Measurements from ENCODE around the gene ING5.
A peak's percentile ranks its signal among the peaks of the same experiment; 100 is the strongest.
"Not testable (repeated sequence)": the region's sequence is repeated elsewhere in the genome, so short reads cannot be mapped to it uniquely, and the experiment has no call there.

Gene ING5

GRCh38 chr2:241701399-241702154, at the start of gene ING5:
Gene ING5, plus strand, starts transcription at chr2:241702039. Its CDS starts 27 bp downstream, at chr2:241702066.
- DNase-seq (ENCODE audit: low read depth): peak; percentile 98

DNA sequence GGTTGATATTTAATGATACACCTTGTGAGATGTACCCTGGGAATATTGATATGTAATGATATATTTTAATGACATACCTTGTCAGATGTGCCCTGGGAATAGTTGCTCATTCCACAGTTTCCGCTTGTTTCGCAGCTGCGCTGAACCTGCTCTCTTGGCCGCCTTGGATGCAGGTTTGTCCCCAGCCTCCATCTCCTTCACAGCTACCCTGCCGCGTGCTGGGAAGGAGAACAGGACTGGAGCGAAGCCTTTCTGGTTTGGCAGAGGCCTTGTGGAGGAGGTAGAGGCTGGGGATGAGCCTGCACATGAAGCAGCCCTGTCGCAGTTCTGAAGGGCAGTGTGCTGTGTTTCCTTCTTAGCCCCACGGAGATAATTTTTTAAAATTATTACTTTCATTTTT, 49.7 kb upstream of the ING5 start:
- no peak for DNase-seq (ENCODE audit: low read depth)

DNA sequence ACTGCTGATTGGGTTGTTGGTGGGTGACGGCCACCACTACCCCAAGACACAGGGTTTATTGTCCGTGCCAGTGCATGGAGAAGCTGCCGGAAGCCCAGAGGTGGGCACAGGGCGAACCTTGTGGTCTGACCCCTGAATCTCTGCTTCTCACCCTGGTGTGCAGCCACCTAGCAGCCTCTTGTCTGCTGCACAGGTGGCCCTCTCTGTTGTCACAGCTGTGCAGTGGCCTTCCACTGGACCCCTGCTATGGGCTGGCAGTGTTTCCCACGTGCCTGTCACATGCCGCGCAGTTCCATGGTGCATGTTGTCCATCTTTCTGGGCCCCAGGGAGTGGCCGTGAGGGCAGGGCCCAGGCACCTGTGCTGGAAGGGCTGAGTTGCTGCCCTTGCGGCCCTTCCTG, 49.1 kb upstream of the ING5 start:
- no peak for DNase-seq (ENCODE audit: low read depth)

GRCh38 chr2:241653210-241653750, 48.6 kb upstream of the ING5 start:
- no peak for DNase-seq (ENCODE audit: low read depth)

DNA sequence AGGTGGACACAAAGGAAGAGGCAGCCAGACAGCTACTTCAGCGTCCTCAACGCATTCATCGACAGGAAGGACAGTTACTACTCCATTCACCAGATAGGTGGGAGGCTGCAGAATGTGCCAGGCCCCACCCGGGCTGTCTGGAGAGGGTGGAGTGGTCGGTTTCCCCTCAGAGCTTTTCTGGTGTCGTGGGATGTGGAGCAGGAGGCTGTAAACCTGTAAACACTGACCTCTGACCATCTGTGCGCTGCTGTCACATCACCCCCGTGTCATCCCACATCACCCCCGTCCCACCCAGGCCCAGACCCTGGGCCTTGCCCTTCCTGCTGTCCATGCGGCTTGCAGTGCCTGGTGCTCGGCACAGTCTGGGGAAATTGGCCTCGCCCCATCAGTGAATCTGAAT, 47.3 kb upstream of the ING5 start:
- DNase-seq (ENCODE audit: low read depth): no peak

DNA sequence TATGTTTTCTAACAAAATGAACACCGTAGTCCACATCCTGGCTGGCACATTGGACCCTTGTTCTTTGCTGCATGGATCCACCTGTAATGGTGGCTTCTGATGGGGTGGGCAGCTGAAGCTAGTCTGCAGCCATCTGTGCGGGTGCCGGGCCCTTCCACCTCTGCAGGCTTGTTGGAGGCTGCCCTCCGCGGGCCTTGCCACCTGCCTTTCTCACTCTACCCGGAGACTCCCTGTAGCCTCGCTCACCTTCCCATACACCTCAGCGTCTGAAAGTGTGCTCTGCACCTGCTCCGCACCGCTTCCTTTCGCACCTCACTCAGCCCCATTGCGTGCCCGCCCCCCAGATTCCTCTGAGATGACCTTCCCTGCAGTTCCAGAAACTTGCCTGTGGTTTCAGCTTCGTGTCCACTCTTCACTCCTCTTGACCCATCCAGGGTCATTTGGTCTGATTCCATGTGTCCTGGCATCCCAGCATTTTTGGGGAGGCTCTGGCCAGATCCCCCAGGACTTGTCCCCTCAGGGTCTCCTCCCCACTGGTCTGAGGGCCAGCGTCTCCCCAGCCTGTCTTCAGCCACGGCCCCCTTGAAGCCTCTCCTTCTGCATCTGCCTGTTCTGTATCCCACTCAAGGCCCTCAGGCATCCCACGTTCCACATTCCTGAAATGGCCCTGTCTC, 46.2 kb upstream of the ING5 start:
- DNase-seq (ENCODE audit: low read depth): no peak

- DNase-seq (ENCODE audit: low read depth): no peak
Measured at GRCh38 chr2:241656190-241656741, 45.6 kb upstream of the ING5 start.

GRCh38 chr2:241657786-241658254, 44.0 kb upstream of the ING5 start:
- DNase-seq (ENCODE audit: low read depth): no peak

DNA sequence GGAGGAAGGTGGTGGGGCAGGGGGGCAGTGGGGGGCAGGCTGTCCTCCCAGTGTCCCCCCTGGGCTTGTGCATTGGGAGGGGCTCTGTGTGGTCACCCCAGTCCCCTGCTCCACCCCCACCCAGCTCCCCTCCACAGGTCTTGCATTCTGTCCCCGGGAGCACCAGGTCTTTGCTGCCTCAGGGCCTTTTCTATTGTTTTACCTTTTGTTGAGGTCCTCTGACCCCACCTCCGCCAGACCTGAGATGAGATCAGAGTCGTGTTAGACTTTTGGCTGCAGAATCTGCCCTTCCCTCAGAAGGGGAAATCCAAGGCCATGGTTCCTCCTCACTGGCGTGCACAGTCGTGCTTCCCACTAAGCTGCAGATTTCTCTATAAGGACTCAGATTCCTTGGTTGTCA, 43.5 kb upstream of the ING5 start:
- no peak for DNase-seq (ENCODE audit: low read depth)

DNA sequence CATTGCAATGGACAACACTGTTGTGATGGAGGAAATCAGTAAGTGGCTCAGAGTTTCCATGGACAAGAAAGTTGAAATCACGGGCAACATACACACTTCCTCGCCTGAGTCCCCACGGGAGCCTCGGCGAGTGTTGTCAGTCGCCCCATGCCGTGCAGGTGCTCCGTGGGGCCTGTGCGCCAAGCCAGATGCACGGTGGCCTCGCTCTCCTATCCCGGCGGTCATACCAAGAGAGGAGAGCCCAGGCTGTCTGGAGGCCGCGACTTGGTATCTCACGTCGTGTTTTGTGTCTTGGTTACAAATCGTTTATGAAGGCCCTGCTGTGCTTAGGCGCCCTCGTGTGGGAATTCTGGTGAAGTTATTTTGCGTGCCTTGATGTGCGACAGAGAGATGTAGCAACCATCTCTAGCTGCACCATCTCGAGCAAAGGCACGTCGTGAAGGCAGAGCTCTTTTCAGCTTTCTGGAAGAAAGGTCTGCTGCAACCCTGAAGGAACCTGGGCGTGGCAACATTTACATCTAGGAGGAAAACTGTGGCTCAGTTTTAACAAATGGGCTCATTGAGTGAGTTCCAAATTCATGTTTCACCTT, 42.6 kb upstream of the ING5 start:
- peak; percentile 27 for DNase-seq (ENCODE audit: low read depth)

DNA sequence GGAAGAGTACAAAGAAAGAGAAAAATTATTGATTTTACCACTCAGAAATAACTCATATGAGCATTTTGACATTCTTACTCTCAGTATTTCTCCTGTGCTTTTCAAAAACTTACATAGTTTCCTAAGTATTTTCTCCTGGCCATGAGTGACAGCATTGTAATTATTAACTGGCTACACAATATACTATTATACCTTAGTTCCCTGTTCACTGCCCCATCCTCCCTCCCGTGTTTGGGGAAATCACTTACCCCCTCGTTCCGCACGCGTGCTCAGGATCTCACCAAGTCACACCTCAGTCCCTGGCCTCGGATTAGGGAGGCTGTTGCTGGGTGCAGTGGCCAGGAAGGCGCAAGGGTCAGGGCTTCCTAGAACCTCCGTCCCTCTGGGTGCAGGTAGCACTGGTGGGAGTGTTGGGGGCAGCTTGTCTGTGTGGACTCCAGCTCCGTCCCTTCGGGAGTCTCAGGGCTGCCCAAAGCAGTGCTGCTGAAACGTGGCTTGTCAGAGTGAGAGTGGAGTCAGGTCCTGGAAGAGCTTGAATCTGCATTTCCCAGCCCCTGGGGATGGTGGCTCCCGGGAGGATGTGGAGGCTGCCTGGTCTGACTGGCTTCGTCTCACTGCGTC, 41.1 kb upstream of the ING5 start:
- DNase-seq (ENCODE audit: low read depth): no peak

DNA sequence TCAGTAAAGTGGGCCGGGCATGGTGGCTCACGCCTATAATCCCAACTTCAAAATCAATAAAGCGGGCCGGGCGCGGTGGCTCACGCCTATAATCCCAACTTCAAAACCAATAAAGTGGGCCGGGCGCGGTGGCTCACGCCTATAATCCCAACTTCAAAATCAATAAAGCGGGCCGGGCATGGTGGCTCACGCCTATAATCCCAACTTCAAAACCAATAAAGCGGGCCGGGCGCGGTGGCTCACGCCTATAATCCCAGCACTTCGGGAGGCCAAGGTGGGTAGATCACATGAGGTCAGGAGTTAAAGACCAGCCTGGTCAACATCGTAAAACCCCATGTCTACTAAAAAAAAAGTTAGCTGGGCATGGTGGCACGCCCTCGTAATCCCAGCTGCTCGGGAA, 39.1 kb upstream of the ING5 start:
- DNase-seq (ENCODE audit: low read depth): not testable (repeated sequence)

DNA sequence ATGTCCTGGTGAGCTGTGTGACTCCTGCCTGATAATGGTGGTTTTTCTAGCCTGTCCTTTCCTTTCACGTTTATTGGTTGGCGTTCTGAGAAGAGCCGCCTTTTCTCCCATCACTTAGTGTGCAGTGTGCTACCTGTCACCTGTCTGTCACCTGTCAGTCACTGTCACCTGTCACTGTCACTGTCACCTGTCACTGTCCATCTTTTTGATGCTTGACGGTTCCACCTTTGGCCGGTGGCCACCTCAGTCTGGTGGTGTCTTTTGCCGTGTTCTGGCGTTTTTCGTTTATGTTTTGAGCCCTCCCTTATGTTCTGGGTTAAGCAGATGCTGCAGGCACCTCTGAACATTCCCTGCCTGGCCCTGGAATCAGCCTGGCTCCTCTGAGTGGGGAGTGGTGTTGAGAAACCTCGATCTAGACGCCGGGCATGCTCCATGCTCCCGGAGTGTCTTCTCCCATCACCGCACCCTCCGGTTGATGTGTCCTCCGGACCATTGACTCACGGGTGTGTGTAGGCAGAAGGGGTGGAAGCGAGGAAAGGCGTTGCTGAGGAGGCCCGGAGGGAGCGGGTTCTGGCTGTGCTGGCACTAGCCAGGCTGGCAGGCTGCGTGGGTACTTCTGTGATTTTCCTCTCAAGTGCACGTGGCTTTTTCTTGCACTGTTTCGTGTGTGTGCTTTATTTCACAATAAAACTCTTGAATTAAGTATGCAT, 36.0 kb upstream of the ING5 start:
- DNase-seq (ENCODE audit: low read depth): no peak

DNA sequence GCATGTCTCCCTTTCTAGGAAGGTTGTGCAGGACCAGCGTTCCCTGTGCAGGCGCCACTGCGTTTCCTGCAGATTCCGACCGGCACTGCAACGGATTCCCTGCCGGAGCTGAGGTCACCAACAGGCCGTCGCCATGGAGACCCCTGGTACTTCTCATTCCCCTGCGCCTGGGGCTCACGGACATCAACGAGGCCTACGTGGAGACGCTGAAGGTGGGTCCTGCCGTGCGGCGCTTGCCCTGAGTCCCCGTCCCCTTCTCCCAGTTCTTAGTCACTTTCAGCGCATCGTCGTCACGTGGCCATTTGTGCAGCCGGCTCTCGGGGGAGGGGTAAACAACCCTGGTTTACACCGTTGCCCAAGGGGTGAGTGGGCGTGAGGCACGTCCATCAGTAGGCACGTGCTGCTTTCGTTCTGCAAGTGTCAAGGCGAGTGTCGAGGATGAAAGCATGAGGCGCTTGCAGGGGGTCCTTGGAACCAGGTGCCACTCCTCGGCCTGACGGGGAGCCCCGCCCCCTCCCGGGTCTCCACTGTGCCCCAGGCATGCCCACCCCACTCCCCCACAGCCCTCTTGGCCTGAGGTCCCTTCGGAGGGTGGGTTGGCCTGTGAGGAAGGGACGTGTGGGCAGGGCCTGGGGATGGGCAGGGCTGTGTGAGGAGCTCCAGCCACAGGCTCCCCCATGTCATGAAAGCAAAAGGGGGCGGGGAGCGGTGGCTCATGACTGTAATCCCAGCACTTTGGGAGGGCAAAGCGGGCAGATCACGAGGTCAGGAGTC, 35.0 kb upstream of the ING5 start:
- DNase-seq (ENCODE audit: low read depth): no peak

DNA sequence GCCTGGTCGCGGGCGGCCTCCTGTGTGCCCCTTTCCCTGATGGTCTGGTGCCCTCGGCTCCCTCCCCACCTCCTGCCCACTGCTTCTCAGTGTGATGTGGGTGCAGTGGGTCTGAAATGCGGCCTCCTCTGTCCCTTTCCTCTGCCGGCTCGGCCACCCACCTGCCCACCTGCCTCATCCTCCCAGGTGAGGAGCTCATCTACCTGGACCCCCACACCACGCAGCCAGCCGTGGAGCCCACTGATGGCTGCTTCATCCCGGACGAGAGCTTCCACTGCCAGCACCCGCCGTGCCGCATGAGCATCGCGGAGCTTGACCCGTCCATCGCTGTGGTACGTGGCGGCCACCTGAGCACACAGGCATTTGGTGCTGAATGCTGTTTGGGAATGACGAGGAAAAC, 33.5 kb upstream of the ING5 start:
- no peak for DNase-seq (ENCODE audit: low read depth)

DNA sequence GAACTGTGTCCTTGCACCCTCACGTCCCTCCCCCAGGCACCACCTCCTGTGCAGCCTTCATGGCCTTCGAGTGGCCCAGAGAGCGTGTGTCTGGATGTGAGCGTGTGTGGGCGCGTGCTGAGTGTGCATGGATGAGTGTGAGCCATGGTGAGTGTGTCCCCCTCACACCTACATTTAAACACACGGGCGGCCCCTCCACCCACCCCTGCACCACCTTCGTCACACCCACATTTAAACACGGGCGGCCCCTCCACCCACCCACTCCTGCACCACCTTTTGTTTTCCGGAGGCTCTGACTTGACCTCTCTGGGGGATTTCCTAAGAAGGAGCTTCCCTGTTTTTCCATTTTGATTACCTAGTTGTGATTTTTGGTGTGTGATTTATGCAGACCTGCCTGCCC, 33.0 kb upstream of the ING5 start:
- no peak for DNase-seq (ENCODE audit: low read depth)

DNA sequence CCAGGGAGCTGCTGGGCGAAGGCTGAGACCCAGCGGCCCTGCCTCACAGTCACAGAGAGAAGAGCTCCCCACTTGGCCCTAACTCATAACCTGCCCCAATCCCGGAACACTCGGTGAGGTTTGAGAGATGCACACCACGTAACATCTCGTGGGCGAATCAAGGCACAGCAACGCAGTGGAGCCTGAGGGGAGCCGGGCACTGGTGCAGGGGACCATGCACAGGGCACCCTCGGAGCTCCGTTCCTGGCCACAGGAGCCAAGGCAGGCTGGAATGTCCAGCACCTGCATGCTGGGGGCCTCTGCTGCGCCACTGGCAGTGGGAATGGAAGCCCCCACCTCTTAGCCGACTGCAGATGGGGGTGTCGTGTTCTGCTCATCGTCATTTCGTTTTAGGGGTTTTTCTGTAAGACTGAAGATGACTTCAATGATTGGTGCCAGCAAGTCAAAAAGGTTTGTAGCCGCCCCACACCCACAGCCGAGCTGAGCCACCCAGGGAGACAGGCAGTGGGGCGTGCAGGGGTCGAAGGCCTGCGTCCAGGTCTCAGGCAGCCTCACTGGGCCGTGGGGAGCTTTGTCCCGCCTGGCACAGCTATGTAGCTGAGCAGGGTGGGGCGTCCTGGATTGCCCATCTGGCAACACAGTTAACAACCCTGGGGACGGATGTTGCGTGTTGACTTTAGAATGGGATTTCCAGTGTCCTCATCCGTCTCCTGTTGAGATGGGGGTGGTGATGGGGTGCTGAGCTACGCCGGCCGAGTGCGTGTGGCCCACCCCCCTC, 31.3 kb upstream of the ING5 start:
- DNase-seq (ENCODE audit: low read depth): no peak

- no peak for DNase-seq (ENCODE audit: low read depth)
Measured at GRCh38 chr2:241671457-241672240, 30.2 kb upstream of the ING5 start.
